ENCODE data around the gene PRDM12. TPM values are rescaled to one million over a fixed set of nuclear protein-coding genes. Genes with fewer than 3 reads are reported as not detected.

The PRDM12 gene
- total and polyA plus RNA-seq, 2 of the 8 experiments (the other 6 are each of a cell fraction or from before 2014, with no cell fraction given), result 0.14 to 0.22 TPM

- DNase-seq (ENCODE audit: low read depth in 1 of 2, low spot score in 2 of 2), result no peak
- Histone ChIP-seq H3K4ac (replicated peaks; ENCODE audit: insufficient read length, low read depth, low read length) (peak overlapping the region; percentile 19), H3K18ac (ENCODE audit: extremely low read depth, low read length) (peak overlapping the region; percentile 60; the same call in 1 of the 2 replicates), H2AK5ac (ENCODE audit: low read depth, low read length) (no peak overlapping the region), H2AFZ (ENCODE audit: low read length) (0 out of 2 replicates have a peak overlapping the region, but pooled peaks have one; percentile 10), H2BK15ac (ENCODE audit: low read length) (peak overlapping the region; percentile 18; the same call in 1 of the 2 replicates), H3K79me1 (ENCODE audit: low read depth, low read length) (no peaks in the 10 kb centered on the region), H3K4me3 (ENCODE audit: extremely low read depth in 1 of 4, insufficient read depth in 2 of 4, low read depth in 3 of 4, low read length in 4 of 4) (peak overlapping the region in 3 of 4 experiments; percentile 15 to 58 (median 29); a peak in 3 of 8 replicates), H2BK5ac (ENCODE audit: low read depth, low read length) (no peak overlapping the region; the same call in 1 of the 2 replicates), H4K20me1 (replicated peaks in 1 of 2; ENCODE audit: control insufficient read depth in 1 of 2, insufficient read depth in 2 of 2, low read length in 2 of 2) (peaks cover 7 to 15% of the 10 kb centered on the region in 2 experiments), H3K23me2 (ENCODE audit: low read depth, low read length) (peaks cover 9% of the 10 kb centered on the region; the same call in 1 of the 2 replicates), H3K27ac (ENCODE audit: low read depth, low read length) (no peak overlapping the region), H4K8ac (ENCODE audit: extremely low read depth, insufficient read depth, low read length) (no peak overlapping the region), H3K56ac (replicated peaks; ENCODE audit: insufficient read length, low read depth, low read length) (no peak overlapping the region), H3K23ac (ENCODE audit: insufficient read length) (no peak overlapping the region), H3K14ac (ENCODE audit: insufficient read length) (no peak overlapping the region), H3K79me2 (ENCODE audit: control insufficient read depth in 1 of 2, insufficient read depth in 2 of 2, low read length in 2 of 2) (no peaks in the 10 kb centered on the region), H4K5ac (ENCODE audit: insufficient read length, low read depth, low read length) (no peak overlapping the region), H3K36me3 (ENCODE audit: control insufficient read depth in 2 of 4, insufficient read depth in 4 of 4, low read length in 3 of 4) (peaks cover 0 to 3% (median 0%) of the 10 kb centered on the region in 4 experiments; a peak in 1 of 8 replicates), H3K4me2 (ENCODE audit: insufficient read depth in 1 of 2, low read depth in 2 of 2, low read length in 2 of 2) (peak overlapping the region; percentile 62), H2BK12ac (ENCODE audit: low read depth, low read length) (0 out of 2 replicates have a peak overlapping the region, but pooled peaks have one; percentile 33), H4K91ac (replicated peaks; ENCODE audit: insufficient read length, low read length) (no peak overlapping the region), H2BK20ac (ENCODE audit: low read length) (no peak overlapping the region), H2BK120ac (replicated peaks; ENCODE audit: low read depth, low read length) (no peak overlapping the region), H3K9ac (replicated peaks in 1 of 4; ENCODE audit: extremely low read depth in 1 of 4, low read depth in 3 of 4, low read length in 3 of 4) (no peak overlapping the region), H3K4me1 (replicated peaks in 1 of 4; ENCODE audit: control insufficient read depth in 3 of 4, insufficient read depth in 4 of 4, low read length in 3 of 4) (peaks cover 0 to 35% (median 21%) of the 10 kb centered on the region in 4 experiments; a peak in 6 of 7 replicates), H3K9me3 (ENCODE audit: insufficient read depth in 2 of 2, low read depth in 1 of 2, low read length in 1 of 2) (no peaks in the 10 kb centered on the region), H3K27me3 (replicated peaks in 1 of 4; ENCODE audit: control insufficient read depth in 3 of 4, extremely low read depth in 1 of 4, insufficient read depth in 3 of 4, low read length in 3 of 4) (peaks cover 66 to 80% (median 76%) of the 10 kb centered on the region in 4 experiments)
- CTCF ChIA-PET (ENCODE audit: partially characterized antibody), result interaction anchor here (0.6 to 6.0 kb wide), 2 partner anchors 13 to 25 kb away, joined by 3 to 53 read pairs; no protein-coding TSS in a partner anchor
- POLR2A ChIA-PET (ENCODE audit: partially characterized antibody), result interaction anchor here (2.6 kb wide), 1 partner anchor 15 kb away, joined by 8 read pairs; no protein-coding TSS in a partner anchor
- no peak for FAIRE-seq
- TF ChIP-seq, protein P1, sequence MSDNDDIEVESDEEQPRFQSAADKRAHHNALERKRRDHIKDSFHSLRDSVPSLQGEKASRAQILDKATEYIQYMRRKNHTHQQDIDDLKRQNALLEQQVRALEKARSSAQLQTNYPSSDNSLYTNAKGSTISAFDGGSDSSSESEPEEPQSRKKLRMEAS (IDR thresholded peaks at IDR 0.05), result no peak
- TF ChIP-seq ASH2L (IDR thresholded peaks at IDR 0.05; ENCODE audit: low read length) (no peak), MAFK (IDR thresholded peaks at IDR 0.05; ENCODE audit: low read depth, low read length) (no peak), E2F6 (IDR thresholded peaks at IDR 0.05) (no peak), CEBPB (IDR thresholded peaks at IDR 0.05; ENCODE audit: low read depth, low read length) (no peak), CBX5 (IDR thresholded peaks at IDR 0.05; ENCODE audit: low read depth, low read length) (no peak), TAF7 (optimal IDR thresholded peaks at IDR 0.05; ENCODE audit: borderline replicate concordance, low read depth, low read length) (no peak), SIX5 (IDR thresholded peaks at IDR 0.05; ENCODE audit: low read depth, low read length) (no peak)
- WGBS, 2 experiments (ENCODE audit: extremely low coverage in 1 of 2, insufficient coverage in 1 of 2, insufficient read length in 1 of 2, insufficient replicate concordance in 2 of 2, low coverage in 1 of 2, low lambda C conversion rate in 2 of 2, missing lambda C conversion rate in 1 of 2), result 57% methylated on average over 4 of the region's 4 CpGs; no CpG with 5 or more reads in 1 of the 2 experiments
These were observed 2.7 kb downstream of the PRDM12 start for GRCh38 chr9:130667120-130667435.
